Thoracic aorta (tissue), 2 donors: Measurements from ENCODE around the gene RADIL. TPM values are rescaled to one million over a fixed set of nuclear protein-coding genes. Genes with fewer than 3 reads are reported as not detected.

ENCODE experiments used
- ATAC-seq: fragments of 150-250 bp; one replicate; pipeline ENCODE4 v1.8.0; 2017; ENCODE audit warnings: low read depth; ENCODE audit not compliant: insufficient number of reproducible peaks, low FRiP score
- DNase-seq: peaks from one replicate; pipeline ENCODE4 v3.0.0-alpha.2; 2020; ENCODE audit warnings: low spot score
- H3K27ac ChIP-seq, 2 donors: fragments of 200-600 bp; sonication (generic); 1 replicate in 1 of 2; 2 replicates in 1 of 2; pipeline ENCODE4 v1.5.1; 2016; ENCODE audit warnings: mild to moderate bottlenecking in 2 of 2, moderate library complexity in 2 of 2
- H3K27me3 ChIP-seq: fragments of 200-600 bp; sonication (generic); replicated peaks from 2 replicates; pipeline ENCODE4 v1.6.0; 2016; ENCODE audit warnings: mild to moderate bottlenecking; ENCODE audit not compliant: insufficient read depth
- H3K36me3 ChIP-seq: fragments of 200-600 bp; sonication (generic); one replicate; pipeline ENCODE4 v1.5.1; 2016
- H3K4me1 ChIP-seq, 2 donors: fragments of 200-600 bp; sonication (generic); 1 replicate in 1 of 2; 2 replicates in 1 of 2; pipeline versions ENCODE4 v1.5.1 to v1.6.0; 2016; ENCODE audit warnings: low read depth in 2 of 2, mild to moderate bottlenecking in 1 of 2; ENCODE audit not compliant: control insufficient read depth in 1 of 2
- H3K4me3 ChIP-seq: fragments of 200-600 bp; sonication (generic); 2 replicates; pipeline ENCODE4 v1.5.1; 2016; ENCODE audit warnings: mild to moderate bottlenecking
- H3K9me3 ChIP-seq: fragments of 200-600 bp; sonication (generic); 2 replicates; pipeline ENCODE4 v1.5.1; 2016
- total RNA-seq, 2 donors: library from RNA; depleted of rRNA; stranded (reverse); fragments of >200 nt; gene quantifications; one replicate each; pipeline versions ENCODE4 v1.1.0 to v1.2.3, GENCODE V29; 2016
- TF ChIP-seq, protein P1 (sequence below): fragments of 200-600 bp; sonication (generic); IDR thresholded peaks from one replicate; pipeline ENCODE4 v1.5.1; 2019; ENCODE audit warnings: antibody characterized with exemption

RADIL gene
- total RNA-seq, 2 donors from 2014 or later: 6.7 to 14.4 TPM

DNA sequence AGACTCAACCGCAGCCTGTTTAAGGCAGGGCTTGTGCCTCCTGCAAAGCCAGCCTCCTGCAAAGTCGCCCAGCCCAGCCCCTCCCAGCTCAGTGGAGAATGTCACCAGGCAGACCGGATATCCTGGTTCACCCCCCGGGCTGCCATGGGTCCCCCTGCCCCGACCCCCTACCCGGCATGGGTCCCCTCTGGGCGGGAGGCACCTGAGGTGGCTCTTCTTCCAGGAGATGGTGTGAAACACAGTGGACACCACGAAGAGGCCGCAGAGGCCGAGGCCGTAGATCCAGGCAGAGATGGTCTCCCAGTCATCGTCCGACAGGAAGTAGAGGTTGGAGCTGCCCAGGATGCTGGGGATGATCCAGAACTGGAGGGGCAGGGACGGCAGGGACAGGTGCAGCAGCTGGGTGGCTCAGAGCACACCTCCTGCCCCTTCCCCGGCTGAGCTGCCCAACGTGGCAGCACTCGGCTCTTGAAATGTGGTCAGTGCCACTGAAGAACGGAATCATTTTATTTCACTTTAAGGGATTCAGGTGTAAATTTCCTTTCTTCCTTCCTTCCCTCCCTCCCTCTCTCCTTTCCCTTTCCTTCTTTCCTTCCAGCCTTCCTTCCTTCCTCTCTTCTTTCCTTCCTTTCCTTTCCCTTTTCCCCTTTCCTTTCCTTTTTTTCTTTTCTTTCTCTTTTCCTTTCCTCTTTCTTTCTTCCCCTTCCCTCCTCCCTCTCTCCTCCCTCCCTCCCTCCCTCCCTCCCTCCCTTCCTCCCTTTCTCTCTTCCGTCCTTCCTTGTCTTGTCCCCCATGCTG lies 36.7 kb upstream of the RADIL start:
- H3K4me1 ChIP-seq: no peaks in the 10 kb centered on the region
- no peak overlapping the region for H3K27ac ChIP-seq
- no peaks in the 10 kb centered on the region for H3K9me3 ChIP-seq
- TF ChIP-seq, protein P1, sequence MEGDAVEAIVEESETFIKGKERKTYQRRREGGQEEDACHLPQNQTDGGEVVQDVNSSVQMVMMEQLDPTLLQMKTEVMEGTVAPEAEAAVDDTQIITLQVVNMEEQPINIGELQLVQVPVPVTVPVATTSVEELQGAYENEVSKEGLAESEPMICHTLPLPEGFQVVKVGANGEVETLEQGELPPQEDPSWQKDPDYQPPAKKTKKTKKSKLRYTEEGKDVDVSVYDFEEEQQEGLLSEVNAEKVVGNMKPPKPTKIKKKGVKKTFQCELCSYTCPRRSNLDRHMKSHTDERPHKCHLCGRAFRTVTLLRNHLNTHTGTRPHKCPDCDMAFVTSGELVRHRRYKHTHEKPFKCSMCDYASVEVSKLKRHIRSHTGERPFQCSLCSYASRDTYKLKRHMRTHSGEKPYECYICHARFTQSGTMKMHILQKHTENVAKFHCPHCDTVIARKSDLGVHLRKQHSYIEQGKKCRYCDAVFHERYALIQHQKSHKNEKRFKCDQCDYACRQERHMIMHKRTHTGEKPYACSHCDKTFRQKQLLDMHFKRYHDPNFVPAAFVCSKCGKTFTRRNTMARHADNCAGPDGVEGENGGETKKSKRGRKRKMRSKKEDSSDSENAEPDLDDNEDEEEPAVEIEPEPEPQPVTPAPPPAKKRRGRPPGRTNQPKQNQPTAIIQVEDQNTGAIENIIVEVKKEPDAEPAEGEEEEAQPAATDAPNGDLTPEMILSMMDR: no peak
- no peak for DNase-seq
- H3K27me3 ChIP-seq: no peaks in the 10 kb centered on the region
- no peak for ATAC-seq
- no peak overlapping the region for H3K4me3 ChIP-seq
- H3K36me3 ChIP-seq: no peaks in the 10 kb centered on the region

GRCh38 chr7:4916113-4916512 lies 32.6 kb upstream of the RADIL start:
- ATAC-seq: no peak
- no peak for DNase-seq
- H3K4me3 ChIP-seq: no peak overlapping the region
- TF ChIP-seq, protein P1: no peak
- H3K27me3 ChIP-seq: no peaks in the 10 kb centered on the region
- no peaks in the 10 kb centered on the region for H3K4me1 ChIP-seq
- no peaks in the 10 kb centered on the region for H3K36me3 ChIP-seq
- H3K9me3 ChIP-seq: no peaks in the 10 kb centered on the region
- no peak overlapping the region for H3K27ac ChIP-seq

GRCh38 chr7:4911111-4911828 lies 27.8 kb upstream of the RADIL start:
- DNase-seq (no peak), ATAC-seq (no peak)
- H3K4me3 ChIP-seq: no peak overlapping the region
- TF ChIP-seq, protein P1: no peak
- H3K9me3 ChIP-seq: no peaks in the 10 kb centered on the region
- no peaks in the 10 kb centered on the region for H3K36me3 ChIP-seq
- no peaks in the 10 kb centered on the region for H3K27me3 ChIP-seq
- no peak overlapping the region for H3K27ac ChIP-seq
- H3K4me1 ChIP-seq: no peaks in the 10 kb centered on the region

- DNase-seq: no peak
- TF ChIP-seq, protein P1: no peak
- Histone ChIP-seq H3K36me3 (no peaks in the 10 kb centered on the region), H3K4me3 (no peak overlapping the region), H3K27ac (no peak overlapping the region), H3K9me3 (no peaks in the 10 kb centered on the region), H3K27me3 (no peaks in the 10 kb centered on the region), H3K4me1 (no peaks in the 10 kb centered on the region)
- ATAC-seq: no peak
Measured at GRCh38 chr7:4906682-4907081, 23.2 kb upstream of the RADIL start.

DNA sequence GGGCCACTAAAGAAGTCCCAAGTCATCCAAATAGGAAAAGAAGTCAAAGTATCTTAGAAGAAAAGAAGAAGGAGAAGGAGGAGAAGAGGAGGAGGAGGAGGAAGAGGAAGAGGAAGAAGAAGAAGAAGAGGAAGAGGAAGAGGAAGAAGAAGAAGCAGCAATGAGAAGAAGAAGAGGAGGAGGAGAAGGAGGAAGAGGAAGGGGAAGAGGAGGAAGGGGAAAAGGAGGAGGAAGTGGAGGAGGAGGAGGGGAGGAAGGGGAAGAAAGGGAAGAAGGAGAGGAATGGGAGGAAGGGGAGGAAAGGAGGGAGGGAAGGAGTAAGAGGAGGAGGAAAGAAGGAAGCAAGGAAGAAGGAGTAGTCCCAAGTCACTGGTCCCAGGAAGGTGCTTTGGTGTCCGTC lies 21.7 kb upstream of the RADIL start:
- no peak for ATAC-seq
- H3K36me3 ChIP-seq: no peaks in the 10 kb centered on the region

More for the DNA sequence above, 21.7 kb upstream of the RADIL start:
- TF ChIP-seq, protein P1: no peak
- Histone ChIP-seq H3K27ac (no peak overlapping the region), H3K4me1 (no peaks in the 10 kb centered on the region), H3K4me3 (no peak overlapping the region), H3K27me3 (no peaks in the 10 kb centered on the region), H3K9me3 (no peaks in the 10 kb centered on the region)
- no peak for DNase-seq
